22Rv1 (cell line): ENCODE data around the gene XXYLT1.
"Not testable (repeated sequence)": the region's sequence is repeated elsewhere in the genome, so short reads cannot be mapped to it uniquely, and the experiment has no call there.

Experiments
- CTCF ChIP-seq: fragments of 450-650 bp; IDR thresholded peaks from 2 replicates; pipeline ENCODE4 v1.5.1; 2017; ENCODE audit warnings: mild to moderate bottlenecking
- ZFX ChIP-seq: fragments of 450-650 bp; IDR thresholded peaks from 2 replicates; pipeline ENCODE4 v1.6.1; 2017; ENCODE audit warnings: antibody characterized with exemption, borderline replicate concordance

DNA sequence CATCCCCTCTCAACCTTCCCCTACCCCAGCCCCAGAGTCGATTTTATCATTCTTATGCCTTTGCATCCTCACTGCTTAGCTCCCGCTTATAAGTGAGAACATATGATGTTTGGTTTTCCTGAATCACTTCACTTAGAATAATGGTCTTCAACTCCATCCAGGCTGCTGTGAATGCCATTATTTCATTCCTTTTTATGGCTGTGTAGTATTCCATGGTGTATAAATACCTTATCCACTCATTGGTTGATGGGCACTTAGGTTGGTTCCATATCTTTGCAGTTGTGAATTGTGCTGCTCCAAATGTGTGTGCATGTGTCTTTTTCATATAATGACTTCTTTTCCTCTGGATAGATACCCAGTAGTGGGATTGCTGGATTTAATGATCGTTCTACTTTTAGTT, 233.4 kb downstream of the XXYLT1 start:
- not testable (repeated sequence) for TF ChIP-seq CTCF, ZFX
